HG02763 (cell line): ENCODE data around the gene ARNT2.

Source experiments
- ATAC-seq: cut with Tn5 transposase; IDR thresholded peaks from one replicate; pipeline ENCODE4 v1.9.1; 2021; ENCODE audit warnings: mild to moderate bottlenecking, moderate library complexity; ENCODE audit not compliant: unreplicated experiment

The ARNT2 gene

GRCh38 chr15:80550219-80550907, 146.2 kb downstream of the ARNT2 start:
- no peak for ATAC-seq

DNA sequence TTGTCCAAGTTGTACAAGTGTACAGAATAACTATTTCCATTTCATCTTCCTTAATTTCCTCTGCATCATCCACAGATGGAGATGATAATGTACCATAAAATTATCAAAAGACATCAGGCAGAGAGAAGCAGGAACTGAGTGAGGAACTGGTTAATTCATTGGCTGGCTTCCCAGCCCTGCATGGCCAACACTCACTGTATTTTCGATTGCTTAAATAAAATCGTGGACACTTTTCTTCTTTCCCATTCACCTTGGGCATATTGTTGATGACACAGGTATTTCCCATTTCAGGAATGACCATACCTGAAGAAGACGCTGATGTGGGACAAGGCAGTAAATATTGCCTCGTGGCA, 146.7 kb downstream of the ARNT2 start:
- no peak for ATAC-seq

GRCh38 chr15:80551348-80551747, 147.2 kb downstream of the ARNT2 start:
- no peak for ATAC-seq

GRCh38 chr15:80554560-80554959, 150.4 kb downstream of the ARNT2 start:
- no peak for ATAC-seq

GRCh38 chr15:80556694-80557367, 152.6 kb downstream of the ARNT2 start:
- ATAC-seq: no peak

- no peak for ATAC-seq
Observed at GRCh38 chr15:80557441-80558234, 153.5 kb downstream of the ARNT2 start.

DNA sequence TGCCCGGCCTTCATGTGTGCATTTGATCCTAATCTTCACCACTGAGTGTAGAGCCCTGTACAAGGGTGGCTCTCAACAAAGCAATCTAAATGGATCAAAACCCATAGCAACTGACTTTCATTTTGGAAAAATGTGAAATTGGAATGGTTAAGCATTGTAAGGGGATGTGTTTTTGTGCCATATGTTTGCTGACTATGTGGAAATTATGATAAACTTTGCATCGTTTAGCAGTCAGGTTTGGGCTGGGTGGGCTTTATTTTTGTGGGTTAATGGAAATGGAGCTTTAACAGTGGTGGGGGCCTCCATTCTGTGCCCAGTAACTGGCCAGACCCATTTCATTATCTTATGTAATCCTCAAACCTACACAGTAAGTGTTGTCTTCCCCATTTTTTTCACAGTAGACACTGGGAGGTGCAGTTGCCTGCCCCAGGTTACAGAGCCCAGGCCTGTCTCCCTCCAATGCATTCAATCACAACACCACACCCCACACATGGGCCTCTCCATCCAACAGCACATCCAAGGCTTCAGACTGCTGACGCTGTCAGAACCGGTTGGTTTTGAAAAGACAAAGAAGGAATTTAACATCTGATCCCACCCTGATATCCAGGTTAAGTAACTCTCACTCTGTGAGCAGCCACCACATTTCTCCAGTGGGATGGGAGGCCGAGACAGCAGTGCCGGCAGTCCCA, 154.6 kb downstream of the ARNT2 start:
- ATAC-seq: no peak

DNA sequence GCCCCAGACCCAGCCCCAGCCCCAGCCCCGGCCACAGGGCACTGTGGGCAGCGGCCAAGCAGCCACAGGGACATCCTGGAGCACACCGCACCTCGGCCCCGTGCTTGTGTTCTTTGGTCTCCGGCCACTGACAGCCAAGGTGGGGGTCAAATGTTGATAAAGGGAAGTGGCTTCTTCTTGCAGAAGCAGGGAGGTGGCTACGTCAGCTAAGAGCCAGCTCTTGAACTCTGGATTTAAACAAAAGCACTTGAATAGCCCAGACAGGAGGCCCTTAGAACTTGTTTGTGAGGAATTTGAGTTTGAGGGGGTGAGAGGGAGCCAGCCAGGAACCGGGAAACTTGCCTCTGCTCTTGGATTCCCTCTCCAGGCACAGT, 155.1 kb downstream of the ARNT2 start:
- ATAC-seq: no peak

GRCh38 chr15:80559761-80560160, 155.6 kb downstream of the ARNT2 start:
- ATAC-seq: no peak

GRCh38 chr15:80560601-80561400, 156.6 kb downstream of the ARNT2 start:
- ATAC-seq: no peak

DNA sequence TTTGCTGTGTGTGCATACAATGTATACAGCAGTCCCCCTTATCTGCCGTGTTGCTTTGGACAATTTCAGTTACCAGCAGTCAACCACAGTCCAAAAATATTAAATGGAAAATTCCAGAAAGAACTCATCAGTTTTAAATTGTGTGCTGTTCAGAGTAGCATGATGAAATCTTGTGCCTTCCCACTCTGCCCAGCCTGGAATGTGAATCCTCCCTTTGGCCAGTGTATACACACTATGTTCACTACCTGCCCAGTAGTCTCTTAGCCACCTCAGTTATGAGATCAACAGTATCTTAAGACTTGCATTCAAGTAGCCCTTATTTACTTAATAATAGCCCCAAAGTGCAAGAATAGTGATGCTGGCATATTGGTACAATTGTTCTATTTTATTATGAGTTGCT, 157.3 kb downstream of the ARNT2 start:
- no peak for ATAC-seq

- no peak for ATAC-seq
Observed at GRCh38 chr15:80562033-80562432, 157.9 kb downstream of the ARNT2 start.

- no peak for ATAC-seq
Observed at GRCh38 chr15:80562846-80563245, 158.7 kb downstream of the ARNT2 start.

- ATAC-seq: no peak
Observed at GRCh38 chr15:80563372-80563997, 159.3 kb downstream of the ARNT2 start.

DNA sequence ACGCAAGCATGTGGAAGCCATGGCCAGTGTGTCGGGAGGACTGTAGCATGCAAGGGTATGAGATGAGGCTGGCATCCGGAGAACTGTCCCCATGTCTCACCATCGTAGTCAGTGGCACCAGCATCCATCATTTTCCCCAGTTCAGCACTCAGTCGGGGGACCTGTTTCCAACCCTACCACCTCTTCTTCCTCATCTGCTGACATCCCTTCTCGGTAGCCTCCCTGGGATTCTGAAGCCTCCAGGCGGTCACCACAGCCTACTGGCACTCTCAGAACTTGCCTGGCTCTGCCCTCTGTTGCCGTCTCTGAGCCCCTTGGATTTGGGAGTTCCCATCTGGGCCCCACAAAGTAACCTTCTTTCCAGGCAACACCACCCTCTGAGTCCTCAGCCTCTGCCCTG, 159.9 kb downstream of the ARNT2 start:
- ATAC-seq: no peak

- no peak for ATAC-seq
Observed at GRCh38 chr15:80565398-80565797, 161.2 kb downstream of the ARNT2 start.

- no peak for ATAC-seq
Observed at GRCh38 chr15:80565988-80566387, 161.8 kb downstream of the ARNT2 start.

DNA sequence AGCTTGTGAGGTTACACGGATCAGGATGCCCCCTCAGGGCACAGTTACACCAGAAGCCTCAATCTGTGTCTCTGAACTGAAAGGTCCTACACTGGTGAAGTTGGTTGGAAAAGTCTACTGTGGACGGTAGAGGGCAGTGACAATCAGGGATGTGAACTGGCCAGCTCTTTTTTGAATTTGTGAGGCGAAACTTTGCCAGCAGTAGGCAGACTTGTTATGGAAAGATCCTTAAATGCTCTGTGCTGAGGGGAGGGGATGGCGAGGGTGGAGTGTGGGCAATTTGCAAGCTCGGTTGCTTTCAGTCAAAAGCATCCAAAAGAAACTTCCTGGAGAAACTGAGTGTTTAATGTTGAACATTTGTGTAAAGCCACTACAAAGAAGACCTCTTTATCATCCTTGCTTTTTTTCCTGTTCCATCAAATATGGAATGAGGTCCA, 163.6 kb downstream of the ARNT2 start:
- no peak for ATAC-seq

GRCh38 chr15:80568298-80568697, 164.1 kb downstream of the ARNT2 start:
- ATAC-seq: no peak
